IMR-90 (cell line): ENCODE results near the gene NRM. TPM values are rescaled to one million over a fixed set of nuclear protein-coding genes. Genes with fewer than 3 reads are reported as not detected.
A peak's percentile ranks its signal among the peaks of the same experiment; 100 is the strongest.

Experiments
- ATAC-seq: fragments of 200-7000 bp; cut with Tn5 transposase; 2 replicates; pipeline ENCODE4 v1.9.1; 2020; ENCODE audit warnings: low read depth, mild to moderate bottlenecking, moderate library complexity
- BruUV-seq: library from RNA; stranded (reverse); fragments of 400-500 nt; replicated peaks from 2 replicates; lab custom pipeline; 2021; lab: Mats Ljungman, UMichigan
- CTCF ChIA-PET: fragments of 300-600 bp; formaldehyde crosslinking; extraction: SDS; loops from one replicate; lab custom pipeline; 2021; ENCODE audit warnings: antibody characterized with exemption; lab: Yijun Ruan, JAX
- POLR2A ChIA-PET: fragments of 300-600 bp; sonication (Branson Sonifier 250); formaldehyde crosslinking; loops from one replicate; lab custom pipeline; 2022; ENCODE audit warnings: antibody characterized with exemption; ENCODE audit not compliant: unreplicated experiment; lab: Charles Lee
- DNase-seq: peaks from one replicate; pipeline ENCODE4 v3.0.0; 2013
- H2AFZ ChIP-seq: replicated peaks from 2 replicates; pipeline ENCODE3; 2013; ENCODE audit warnings: low read length, mild to moderate bottlenecking; ENCODE audit not compliant: poor library complexity
- H2AK5ac ChIP-seq: 2 replicates; pipeline ENCODE4 v1.6.1; 2013; ENCODE audit warnings: low read depth, low read length, inconsistent platforms
- H2AK9ac ChIP-seq: replicated peaks from 2 replicates; pipeline ENCODE3; 2013; ENCODE audit warnings: mild to moderate bottlenecking, low read depth, low read length, moderate library complexity; ENCODE audit not compliant: poor library complexity
- H2BK120ac ChIP-seq: 2 replicates; pipeline ENCODE4 v1.6.1; 2013; ENCODE audit warnings: low read depth, low read length, inconsistent platforms
- H2BK15ac ChIP-seq: 3 replicates; pipeline ENCODE4 v1.6.1; 2013; ENCODE audit warnings: low read depth, low read length, inconsistent platforms
- H2BK20ac ChIP-seq: 2 replicates; pipeline ENCODE4 v1.6.1; 2013; ENCODE audit warnings: low read depth, mild to moderate bottlenecking, inconsistent platforms, low read length, moderate library complexity
- H2BK5ac ChIP-seq: 2 replicates; pipeline ENCODE4 v1.6.1; 2013; ENCODE audit warnings: mild to moderate bottlenecking, low read depth, low read length, inconsistent platforms; ENCODE audit not compliant: poor library complexity, severe bottlenecking
- H3K14ac ChIP-seq: replicated peaks from 2 replicates; pipeline ENCODE4 v1.6.1; 2013; ENCODE audit warnings: low read depth, low read length, inconsistent platforms
- H3K18ac ChIP-seq: 2 replicates; pipeline ENCODE4 v1.6.1; 2013; ENCODE audit warnings: low read depth, low read length, control low read depth
- H3K23ac ChIP-seq: 2 replicates; pipeline ENCODE4 v1.6.1; 2013; ENCODE audit warnings: low read depth, low read length, inconsistent platforms
- H3K27ac ChIP-seq: 2 replicates; pipeline ENCODE4 v1.5.1; 2013; ENCODE audit warnings: mild to moderate bottlenecking, control low read depth, low read length; ENCODE audit not compliant: insufficient read depth
- H3K27me3 ChIP-seq: 2 replicates; pipeline ENCODE4 v1.6.1; 2013; ENCODE audit warnings: low read length; ENCODE audit not compliant: control insufficient read depth, insufficient read depth
- H3K36me3 ChIP-seq: 2 replicates; pipeline ENCODE4 v1.6.1; 2013; ENCODE audit warnings: low read length, mixed read lengths; ENCODE audit not compliant: control insufficient read depth, insufficient read depth
- H3K4ac ChIP-seq: 2 replicates; pipeline ENCODE4 v1.6.1; 2013; ENCODE audit warnings: low read depth, low read length, inconsistent platforms
- H3K4me1 ChIP-seq: 2 replicates; pipeline ENCODE4 v1.6.1; 2013; ENCODE audit warnings: low read length, mixed read lengths; ENCODE audit not compliant: control insufficient read depth, insufficient read depth
- H3K4me2 ChIP-seq: 2 replicates; pipeline ENCODE4 v1.6.1; 2013; ENCODE audit warnings: low read depth, mild to moderate bottlenecking, control low read depth, low read length, moderate library complexity
- H3K4me3 ChIP-seq: 2 replicates; pipeline ENCODE4 v1.5.1; 2013; ENCODE audit warnings: low read depth, mild to moderate bottlenecking, control low read depth, low read length, moderate library complexity; ENCODE audit not compliant: insufficient read depth
- H3K56ac ChIP-seq: 2 replicates; pipeline ENCODE4 v1.6.1; 2013; ENCODE audit warnings: low read length, inconsistent platforms; ENCODE audit not compliant: insufficient read depth; ENCODE audit errors: extremely low read depth
- H3K79me1 ChIP-seq, 2 experiments: 2 replicates each; pipeline ENCODE4 v1.6.1; 2013; ENCODE audit warnings: low read length in 2 of 2, inconsistent platforms in 1 of 2, low read depth in 1 of 2
- H3K9ac ChIP-seq: 2 replicates; pipeline ENCODE4 v1.6.1; 2013; ENCODE audit warnings: low read depth, low read length, control low read depth
- H3K9me1 ChIP-seq: 2 replicates; pipeline ENCODE4 v1.6.1; 2013; ENCODE audit warnings: low read length, inconsistent platforms; ENCODE audit not compliant: insufficient read depth
- H3K9me3 ChIP-seq: 2 replicates; pipeline ENCODE4 v1.6.1; 2013; ENCODE audit warnings: low read length; ENCODE audit not compliant: control insufficient read depth, insufficient read depth
- H4K20me1 ChIP-seq: 2 replicates; pipeline ENCODE4 v1.6.1; 2013; ENCODE audit warnings: low read length, inconsistent platforms; ENCODE audit not compliant: insufficient read depth
- H4K5ac ChIP-seq: 2 replicates; pipeline ENCODE4 v1.6.1; 2013; ENCODE audit warnings: mild to moderate bottlenecking, low read depth, low read length, control low read depth
- H4K8ac ChIP-seq, 2 experiments: 2 replicates each; pipeline ENCODE4 v1.6.1; 2013; ENCODE audit warnings: low read depth in 2 of 2, low read length in 2 of 2, control low read depth in 1 of 2, inconsistent platforms in 1 of 2
- H4K91ac ChIP-seq: 2 replicates; pipeline ENCODE4 v1.6.1; 2013; ENCODE audit warnings: low read depth, low read length, inconsistent platforms; ENCODE audit not compliant: insufficient read depth
- CEBPB ChIP-seq: IDR thresholded peaks from 2 replicates; pipeline ENCODE4 v1.6.1; 2012; ENCODE audit warnings: low read depth, low read length, improper control_type of control experiment
- ELK1 ChIP-seq: fragments of 150-350 bp; IDR thresholded peaks from 2 replicates; pipeline ENCODE4 v1.6.1; 2016; ENCODE audit warnings: low read depth, mild to moderate bottlenecking, low read length, moderate library complexity, borderline replicate concordance
- MAFK ChIP-seq: IDR thresholded peaks from 2 replicates; pipeline ENCODE4 v1.6.1; 2012; ENCODE audit warnings: low read depth, low read length, improper control_type of control experiment
- NFE2L2 ChIP-seq: fragments of 150-350 bp; IDR thresholded peaks from 2 replicates; pipeline ENCODE4 v1.6.1; 2016; ENCODE audit warnings: low read depth, mild to moderate bottlenecking, low read length
- RFX5 ChIP-seq: IDR thresholded peaks from 2 replicates; pipeline ENCODE4 v1.8.0; 2012; ENCODE audit warnings: low read depth, mild to moderate bottlenecking, low read length, moderate library complexity
- WGBS, 2 experiments: methylation state at CpG; one replicate each; pipeline versions ENCODE4 v1.1.5 to v1.1.7; 2013; ENCODE audit warnings: missing lambda C conversion rate in 2 of 2; ENCODE audit not compliant: insufficient read length in 1 of 2; ENCODE audit errors: extremely low coverage in 2 of 2; 5-methylcytosine and 5-hydroxymethylcytosine counted together
- dilution Hi-C: fragments of 300-500 bp; cut with HindIII; formaldehyde crosslinking; loops from one replicate; pipeline ENCODE4 v1.14.3; 2018; ENCODE audit warnings: low sequenced_read_pairs; ENCODE audit not compliant: unreplicated experiment
- in situ Hi-C: fragments of 300-500 bp; cut with MboI; formaldehyde crosslinking; loops from 3 replicates; pipeline ENCODE4 v1.14.3; 2019; ENCODE audit warnings: low sequenced_read_pairs, inconsistent platforms, mixed read lengths
- intact Hi-C: fragments of 100-400 bp; cut with micrococcal nuclease; formaldehyde crosslinking; loops from 2 replicates; pipeline ENCODE4 v1.10.0; 2022
- polyA plus RNA-seq, 3 experiments: library from polyadenylated mRNA; depleted of rRNA; stranded (reverse); fragments of >200 nt; gene quantifications; 2 replicates each; pipeline ENCODE4 v1.2.3, GENCODE V29; 2012; ENCODE audit warnings: low replicate concordance in 1 of 3
- total RNA-seq: library from RNA; depleted of rRNA; stranded (reverse); fragments of >200 nt; gene quantifications from 2 replicates; pipeline ENCODE4 v1.2.3, GENCODE V29; 2012
- TF ChIP-seq, protein P1 (sequence below): conservative IDR thresholded peaks from 2 replicates; pipeline ENCODE4 v1.5.1; 2012; ENCODE audit warnings: mild to moderate bottlenecking, low read depth, low read length, improper control_type of control experiment

The NRM gene
- total and polyA plus RNA-seq, 2 of the 4 experiments (the other 2 are of a cell fraction), result 2.2 to 27.0 TPM

DNA sequence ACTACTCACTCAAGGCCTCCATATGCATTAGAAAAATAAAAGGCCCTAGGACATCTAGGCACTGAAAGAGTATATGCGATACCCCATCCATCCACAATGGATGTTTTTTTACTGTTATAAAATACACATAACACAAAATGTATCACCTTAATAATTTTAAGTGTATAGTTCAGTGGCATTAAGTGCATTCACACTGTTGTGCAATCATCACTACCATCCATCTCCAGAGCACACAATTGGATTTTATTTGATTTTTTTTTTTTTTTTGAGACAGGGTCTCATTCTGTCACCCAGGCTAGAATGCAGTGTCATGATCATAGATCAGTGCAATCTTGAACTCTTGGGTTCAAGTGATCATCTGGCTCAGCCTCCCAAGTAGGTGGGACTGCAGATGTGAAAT, 23.5 kb upstream of the NRM start:
- DNase-seq (no peak), ATAC-seq (no peak)
- Histone ChIP-seq H3K56ac (no peak overlapping the region), H3K27ac (no peak overlapping the region), H2AK9ac (no peak overlapping the region), H2BK20ac (no peak overlapping the region), H3K4ac (no peak overlapping the region), H4K20me1 (no peaks in the 10 kb centered on the region), H3K14ac (no peak overlapping the region), H3K18ac (no peak overlapping the region), H3K9ac (no peak overlapping the region), H3K27me3 (no peaks in the 10 kb centered on the region), H2BK5ac (no peak overlapping the region), H3K4me2 (no peak overlapping the region), H3K4me3 (no peak overlapping the region), H2BK120ac (no peak overlapping the region), H4K5ac (no peak overlapping the region), H4K91ac (no peak overlapping the region), H4K8ac (no peak overlapping the region), H3K9me3 (no peaks in the 10 kb centered on the region), H3K79me1 (peaks cover 15 to 35% of the 10 kb centered on the region in 2 experiments), H2AK5ac (no peak overlapping the region), H2BK15ac (no peak overlapping the region), H3K23ac (no peak overlapping the region), H2AFZ (no peak overlapping the region), H3K9me1 (peaks cover 5% of the 10 kb centered on the region), H3K36me3 (peaks cover 23% of the 10 kb centered on the region), H3K4me1 (peaks cover 4% of the 10 kb centered on the region; the same call in 1 of the 2 replicates)
- intact Hi-C loops, result no loop called here
- TF ChIP-seq NFE2L2 (no peak), ELK1 (no peak), MAFK (no peak), RFX5 (no peak), CEBPB (peak; percentile 76)
- TF ChIP-seq, protein P1, sequence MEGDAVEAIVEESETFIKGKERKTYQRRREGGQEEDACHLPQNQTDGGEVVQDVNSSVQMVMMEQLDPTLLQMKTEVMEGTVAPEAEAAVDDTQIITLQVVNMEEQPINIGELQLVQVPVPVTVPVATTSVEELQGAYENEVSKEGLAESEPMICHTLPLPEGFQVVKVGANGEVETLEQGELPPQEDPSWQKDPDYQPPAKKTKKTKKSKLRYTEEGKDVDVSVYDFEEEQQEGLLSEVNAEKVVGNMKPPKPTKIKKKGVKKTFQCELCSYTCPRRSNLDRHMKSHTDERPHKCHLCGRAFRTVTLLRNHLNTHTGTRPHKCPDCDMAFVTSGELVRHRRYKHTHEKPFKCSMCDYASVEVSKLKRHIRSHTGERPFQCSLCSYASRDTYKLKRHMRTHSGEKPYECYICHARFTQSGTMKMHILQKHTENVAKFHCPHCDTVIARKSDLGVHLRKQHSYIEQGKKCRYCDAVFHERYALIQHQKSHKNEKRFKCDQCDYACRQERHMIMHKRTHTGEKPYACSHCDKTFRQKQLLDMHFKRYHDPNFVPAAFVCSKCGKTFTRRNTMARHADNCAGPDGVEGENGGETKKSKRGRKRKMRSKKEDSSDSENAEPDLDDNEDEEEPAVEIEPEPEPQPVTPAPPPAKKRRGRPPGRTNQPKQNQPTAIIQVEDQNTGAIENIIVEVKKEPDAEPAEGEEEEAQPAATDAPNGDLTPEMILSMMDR, result no peak
- CTCF ChIA-PET, result no interaction called here
- BruUV-seq, result no TSS peak
- POLR2A ChIA-PET, result no interaction called here
- no CpG with 5 or more reads among the region's 1 CpG for WGBS, 2 experiments
- in situ Hi-C loops, result no loop called here
- dilution Hi-C loops, result no loop called here
